Measurements from ENCODE around the gene LMO2.

DNA sequence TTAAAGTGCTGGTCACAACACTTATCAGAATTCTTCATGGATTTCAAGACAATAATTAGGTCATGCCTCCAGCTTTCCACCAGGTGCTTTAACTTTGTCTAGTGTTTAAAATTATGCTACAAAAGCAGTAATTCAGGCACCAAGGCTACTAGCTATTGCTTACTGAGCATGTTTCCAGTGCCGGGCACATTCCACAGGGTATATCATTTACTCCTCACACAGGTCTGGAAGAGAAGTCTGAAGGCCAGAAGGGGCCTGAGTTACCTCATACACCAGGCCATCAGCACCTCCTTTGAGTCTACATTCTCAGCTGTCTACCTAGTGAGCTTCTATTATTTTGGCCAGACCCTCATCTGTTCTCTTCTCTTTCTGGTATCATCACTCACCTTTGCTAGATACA is 41.7 kb upstream of the LMO2 start:
- TF ChIP-seq POLR2A (IDR thresholded peaks at IDR 0.05): no peak
- TF ChIP-seq, protein P1, sequence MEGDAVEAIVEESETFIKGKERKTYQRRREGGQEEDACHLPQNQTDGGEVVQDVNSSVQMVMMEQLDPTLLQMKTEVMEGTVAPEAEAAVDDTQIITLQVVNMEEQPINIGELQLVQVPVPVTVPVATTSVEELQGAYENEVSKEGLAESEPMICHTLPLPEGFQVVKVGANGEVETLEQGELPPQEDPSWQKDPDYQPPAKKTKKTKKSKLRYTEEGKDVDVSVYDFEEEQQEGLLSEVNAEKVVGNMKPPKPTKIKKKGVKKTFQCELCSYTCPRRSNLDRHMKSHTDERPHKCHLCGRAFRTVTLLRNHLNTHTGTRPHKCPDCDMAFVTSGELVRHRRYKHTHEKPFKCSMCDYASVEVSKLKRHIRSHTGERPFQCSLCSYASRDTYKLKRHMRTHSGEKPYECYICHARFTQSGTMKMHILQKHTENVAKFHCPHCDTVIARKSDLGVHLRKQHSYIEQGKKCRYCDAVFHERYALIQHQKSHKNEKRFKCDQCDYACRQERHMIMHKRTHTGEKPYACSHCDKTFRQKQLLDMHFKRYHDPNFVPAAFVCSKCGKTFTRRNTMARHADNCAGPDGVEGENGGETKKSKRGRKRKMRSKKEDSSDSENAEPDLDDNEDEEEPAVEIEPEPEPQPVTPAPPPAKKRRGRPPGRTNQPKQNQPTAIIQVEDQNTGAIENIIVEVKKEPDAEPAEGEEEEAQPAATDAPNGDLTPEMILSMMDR (IDR thresholded peaks at IDR 0.05): no peak
- TF ChIP-seq EP300 (IDR thresholded peaks at IDR 0.05): no peak
